ENCODE results near the gene FAM76B. TPM values are rescaled to one million over a fixed set of nuclear protein-coding genes. Genes with fewer than 3 reads are reported as not detected.

FAM76B gene
- total and polyA plus RNA-seq, 9 of the 15 experiments (the other 6 are each of a cell fraction or from before 2014, with no cell fraction given) = 22.5 to 60.0 (median 35.0) TPM

- FAIRE-seq (no peak), ATAC-seq (no peak), DNase-seq (ENCODE audit: extremely low read depth in 1 of 4, low spot score in 3 of 4) (no peak)
- no peaks in the 10 kb centered on the region; the same call in 1 of the 2 replicates for H3K9me3 ChIP-seq (replicated peaks; ENCODE audit: control insufficient read depth, insufficient read depth, low read depth, low read length)
- no peaks in the 10 kb centered on the region for H3K79me2 ChIP-seq (ENCODE audit: control insufficient read depth, insufficient read depth, low read length)
- H3K27ac ChIP-seq (ENCODE audit: extremely low read depth, low read depth, low read length) = no peak overlapping the region
- intact Hi-C loops (cut with micrococcal nuclease) (no loop called here), in situ Hi-C loops (cut with MboI) (no loop called here)
- H3K9me1 ChIP-seq (ENCODE audit: control insufficient read depth, insufficient read depth, low read length) = no peaks in the 10 kb centered on the region
- no peaks in the 10 kb centered on the region for H4K20me1 ChIP-seq (replicated peaks; ENCODE audit: control insufficient read depth, insufficient read depth, low read length)
- no peaks in the 10 kb centered on the region for H3K27me3 ChIP-seq (ENCODE audit: control insufficient read depth in 2 of 2, insufficient read depth in 2 of 2, low read length in 2 of 2)
- BruUV-seq (replicated peaks) = no TSS peak
- ChIA-PET CTCF (ENCODE audit: low intra/inter-chr PET ratio) (no interaction called here), POLR2A (interaction anchor here (0.6 kb wide), 1 partner anchor 36 kb away, joined by 3 read pairs; no protein-coding TSS in a partner anchor)
- peak overlapping the region; percentile 15; the same call in 1 of the 2 replicates for H2AFZ ChIP-seq (ENCODE audit: low read depth, low read length)
- no peak overlapping the region for H3K4me3 ChIP-seq
- H3K9ac ChIP-seq (ENCODE audit: insufficient read depth in 1 of 2, low read depth in 2 of 2, low read length in 2 of 2) = no peak overlapping the region
- 67% methylated on average over 6 of the region's 6 CpGs for WGBS (ENCODE audit: insufficient coverage, low coverage, missing lambda C conversion rate)
- H3K36me3 ChIP-seq (ENCODE audit: control insufficient read depth, insufficient read depth, low read length) = no peaks in the 10 kb centered on the region; the same call in 2 of the 3 replicates
- peaks cover 3 to 12% of the 10 kb centered on the region in 2 experiments; a peak in 4 of 5 replicates for H3K4me1 ChIP-seq (replicated peaks in 1 of 2; ENCODE audit: control insufficient read depth in 2 of 2, insufficient read depth in 2 of 2, low read length in 2 of 2)
- H3K4me2 ChIP-seq (ENCODE audit: insufficient read depth, low read length) = no peak overlapping the region
- TF ChIP-seq U2AF2 (optimal IDR thresholded peaks at IDR 0.05; ENCODE audit: low read depth, low read length) (no peak), ZBTB33 (CRISPR knock-in tag; IDR thresholded peaks at IDR 0.05) (peak; percentile 68), CC2D1A (IDR thresholded peaks at IDR 0.05) (no peak), ZNF431 (CRISPR knock-in tag; IDR thresholded peaks at IDR 0.05) (peak; percentile 89), CREB3 (tag; conservative IDR thresholded peaks at IDR 0.05; ENCODE audit: low read depth) (no peak), TRIM24 (IDR thresholded peaks at IDR 0.05) (peak in 1 of 2 experiments; percentile 31; a peak in 1 of 4 replicates), MAFF (IDR thresholded peaks at IDR 0.05; ENCODE audit: low read length) (no peak), RREB1 (CRISPR knock-in tag; IDR thresholded peaks at IDR 0.05) (no peak), ZNF23 (CRISPR knock-in tag; IDR thresholded peaks at IDR 0.05) (no peak), MTF1 (CRISPR knock-in tag; IDR thresholded peaks at IDR 0.05; ENCODE audit: borderline replicate concordance) (no peak), GTF2E2 (tag; IDR thresholded peaks at IDR 0.05) (no peak), NCOA4 (IDR thresholded peaks at IDR 0.05; ENCODE audit: partially characterized antibody) (no peak), CBX3 (IDR thresholded peaks at IDR 0.05; ENCODE audit: borderline replicate concordance in 1 of 2, low read length in 2 of 2) (peak in 1 of 2 experiments; percentile 38; a peak in 1 of 3 replicates), ETV5 (CRISPR knock-in tag; IDR thresholded peaks at IDR 0.05; ENCODE audit: low read depth) (no peak), TAF15 (IDR thresholded peaks at IDR 0.05; ENCODE audit: low read depth, low read length) (no peak)
These were observed 60.1 kb downstream of the FAM76B start for GRCh38 chr11:95729462-95729861.

All from K562 (cell line).